ENCODE measurements around the gene FOXS1.
"Not testable (repeated sequence)": the region's sequence is repeated elsewhere in the genome, so short reads cannot be mapped to it uniquely, and the experiment has no call there.

DNA sequence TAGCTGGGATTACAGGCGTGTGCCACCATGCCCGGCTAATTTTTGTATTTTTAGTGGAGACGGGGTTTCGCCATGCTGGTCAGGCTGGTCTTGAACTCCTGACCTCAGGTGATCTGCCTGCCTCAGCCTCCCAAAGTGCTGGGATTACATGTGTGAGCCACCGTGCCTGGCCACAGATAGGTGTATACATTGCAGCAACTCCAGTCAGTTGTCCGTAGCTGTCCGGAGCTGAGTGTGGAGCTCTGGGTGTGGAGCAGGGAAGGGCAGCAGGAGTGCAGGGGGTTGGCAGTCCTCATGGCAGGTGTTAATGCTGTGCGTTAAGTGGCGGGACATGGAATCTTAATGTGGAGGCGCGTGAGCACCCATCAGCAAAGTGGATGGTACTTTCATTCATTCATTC, 17.4 kb downstream of the FOXS1 start:
- TF ChIP-seq EZH2phosphoT487 (IDR thresholded peaks at IDR 0.05; ENCODE audit: low read depth, severe bottlenecking, unreplicated experiment), result not testable (repeated sequence)
- TF ChIP-seq, protein P1, sequence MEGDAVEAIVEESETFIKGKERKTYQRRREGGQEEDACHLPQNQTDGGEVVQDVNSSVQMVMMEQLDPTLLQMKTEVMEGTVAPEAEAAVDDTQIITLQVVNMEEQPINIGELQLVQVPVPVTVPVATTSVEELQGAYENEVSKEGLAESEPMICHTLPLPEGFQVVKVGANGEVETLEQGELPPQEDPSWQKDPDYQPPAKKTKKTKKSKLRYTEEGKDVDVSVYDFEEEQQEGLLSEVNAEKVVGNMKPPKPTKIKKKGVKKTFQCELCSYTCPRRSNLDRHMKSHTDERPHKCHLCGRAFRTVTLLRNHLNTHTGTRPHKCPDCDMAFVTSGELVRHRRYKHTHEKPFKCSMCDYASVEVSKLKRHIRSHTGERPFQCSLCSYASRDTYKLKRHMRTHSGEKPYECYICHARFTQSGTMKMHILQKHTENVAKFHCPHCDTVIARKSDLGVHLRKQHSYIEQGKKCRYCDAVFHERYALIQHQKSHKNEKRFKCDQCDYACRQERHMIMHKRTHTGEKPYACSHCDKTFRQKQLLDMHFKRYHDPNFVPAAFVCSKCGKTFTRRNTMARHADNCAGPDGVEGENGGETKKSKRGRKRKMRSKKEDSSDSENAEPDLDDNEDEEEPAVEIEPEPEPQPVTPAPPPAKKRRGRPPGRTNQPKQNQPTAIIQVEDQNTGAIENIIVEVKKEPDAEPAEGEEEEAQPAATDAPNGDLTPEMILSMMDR (IDR thresholded peaks at IDR 0.05; ENCODE audit: poor library complexity), result not testable (repeated sequence)
